Measurements from ENCODE around the gene ARHGEF19. TPM values are rescaled to one million over a fixed set of nuclear protein-coding genes. Genes with fewer than 3 reads are reported as not detected.

ARHGEF19 gene
- total and polyA plus RNA-seq, 2 of the 4 experiments (the other 2 are of a cell fraction), result 4.5 to 16.8 TPM

DNA sequence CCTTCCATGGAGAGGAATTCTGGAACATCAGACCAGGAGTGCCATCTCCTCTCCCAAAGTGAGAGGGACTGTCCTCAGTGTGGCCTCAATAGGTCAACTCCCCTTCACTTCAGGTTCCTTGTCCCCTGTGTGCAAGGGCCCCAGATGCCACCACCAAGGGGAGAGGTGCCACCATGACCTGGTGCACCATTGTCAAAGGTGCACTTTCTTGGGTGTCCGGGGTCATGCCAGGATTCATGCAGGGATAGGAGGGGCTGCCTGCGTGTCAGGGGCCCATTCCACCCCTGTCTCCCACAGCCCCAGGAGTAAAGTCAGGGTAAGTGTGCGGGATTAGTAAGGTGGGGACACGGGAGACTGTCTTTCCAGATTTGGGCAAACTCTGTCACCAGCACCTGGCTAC lies 35.1 kb downstream of the ARHGEF19 start:
- no peaks in the 10 kb centered on the region for H3K27me3 ChIP-seq (ENCODE audit: control insufficient read depth, insufficient read depth, low read length)
- H2BK5ac ChIP-seq (ENCODE audit: low read depth, low read length, poor library complexity, severe bottlenecking), result no peak overlapping the region
- DNase-seq, result no peak
- H4K91ac ChIP-seq (ENCODE audit: insufficient read depth, low read depth, low read length), result peak overlapping the region; percentile 94
- peaks cover 13% of the 10 kb centered on the region for H3K9me1 ChIP-seq (ENCODE audit: insufficient read depth, low read length)
- H3K4me2 ChIP-seq (ENCODE audit: low read depth, low read length), result no peak overlapping the region
- H4K20me1 ChIP-seq (ENCODE audit: insufficient read depth, low read length), result no peaks in the 10 kb centered on the region
- no CpG with 5 or more reads among the region's 4 CpGs for WGBS, 2 experiments (ENCODE audit: extremely low coverage in 2 of 2, insufficient read length in 1 of 2)
- peak overlapping the region; percentile 60; the same call in 1 of the 2 replicates for H3K23ac ChIP-seq (ENCODE audit: low read depth, low read length)
- in situ Hi-C loops (cut with MboI; ENCODE audit: low sequenced_read_pairs) (loop anchor here (25.0 kb wide), 1 partner anchor 390 kb away; no protein-coding TSS in a partner anchor), intact Hi-C loops (cut with micrococcal nuclease) (no loop called here), dilution Hi-C loops (cut with HindIII; ENCODE audit: low sequenced_read_pairs, unreplicated experiment) (no loop called here)
- TF ChIP-seq RCOR1 (IDR thresholded peaks at IDR 0.05; ENCODE audit: insufficient replicate concordance, low read length), result no peak
- TF ChIP-seq USF2 (IDR thresholded peaks at IDR 0.05; ENCODE audit: low read depth, low read length), result no peak
- TF ChIP-seq CHD1 (IDR thresholded peaks at IDR 0.05; ENCODE audit: low read depth, low read length), result no peak
- no peak for TF ChIP-seq CEBPB (IDR thresholded peaks at IDR 0.05; ENCODE audit: low read depth, low read length)
- TF ChIP-seq MAFK (IDR thresholded peaks at IDR 0.05; ENCODE audit: low read depth, low read length), result no peak
- TF ChIP-seq NFE2L2 (IDR thresholded peaks at IDR 0.05; ENCODE audit: low read depth, low read length), result no peak
- TF ChIP-seq FOS (IDR thresholded peaks at IDR 0.05; ENCODE audit: low read depth, low read length), result no peak
- no peak for TF ChIP-seq BHLHE40 (IDR thresholded peaks at IDR 0.05; ENCODE audit: low read depth, low read length)
- TF ChIP-seq, protein P1, sequence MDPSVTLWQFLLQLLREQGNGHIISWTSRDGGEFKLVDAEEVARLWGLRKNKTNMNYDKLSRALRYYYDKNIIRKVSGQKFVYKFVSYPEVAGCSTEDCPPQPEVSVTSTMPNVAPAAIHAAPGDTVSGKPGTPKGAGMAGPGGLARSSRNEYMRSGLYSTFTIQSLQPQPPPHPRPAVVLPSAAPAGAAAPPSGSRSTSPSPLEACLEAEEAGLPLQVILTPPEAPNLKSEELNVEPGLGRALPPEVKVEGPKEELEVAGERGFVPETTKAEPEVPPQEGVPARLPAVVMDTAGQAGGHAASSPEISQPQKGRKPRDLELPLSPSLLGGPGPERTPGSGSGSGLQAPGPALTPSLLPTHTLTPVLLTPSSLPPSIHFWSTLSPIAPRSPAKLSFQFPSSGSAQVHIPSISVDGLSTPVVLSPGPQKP (IDR thresholded peaks at IDR 0.05; ENCODE audit: borderline replicate concordance, low read depth, low read length), result no peak
- no peak for TF ChIP-seq RFX5 (IDR thresholded peaks at IDR 0.05; ENCODE audit: low read depth, low read length)
- TF ChIP-seq, protein P2, sequence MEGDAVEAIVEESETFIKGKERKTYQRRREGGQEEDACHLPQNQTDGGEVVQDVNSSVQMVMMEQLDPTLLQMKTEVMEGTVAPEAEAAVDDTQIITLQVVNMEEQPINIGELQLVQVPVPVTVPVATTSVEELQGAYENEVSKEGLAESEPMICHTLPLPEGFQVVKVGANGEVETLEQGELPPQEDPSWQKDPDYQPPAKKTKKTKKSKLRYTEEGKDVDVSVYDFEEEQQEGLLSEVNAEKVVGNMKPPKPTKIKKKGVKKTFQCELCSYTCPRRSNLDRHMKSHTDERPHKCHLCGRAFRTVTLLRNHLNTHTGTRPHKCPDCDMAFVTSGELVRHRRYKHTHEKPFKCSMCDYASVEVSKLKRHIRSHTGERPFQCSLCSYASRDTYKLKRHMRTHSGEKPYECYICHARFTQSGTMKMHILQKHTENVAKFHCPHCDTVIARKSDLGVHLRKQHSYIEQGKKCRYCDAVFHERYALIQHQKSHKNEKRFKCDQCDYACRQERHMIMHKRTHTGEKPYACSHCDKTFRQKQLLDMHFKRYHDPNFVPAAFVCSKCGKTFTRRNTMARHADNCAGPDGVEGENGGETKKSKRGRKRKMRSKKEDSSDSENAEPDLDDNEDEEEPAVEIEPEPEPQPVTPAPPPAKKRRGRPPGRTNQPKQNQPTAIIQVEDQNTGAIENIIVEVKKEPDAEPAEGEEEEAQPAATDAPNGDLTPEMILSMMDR (conservative IDR thresholded peaks at IDR 0.05; ENCODE audit: low read depth, low read length), result no peak
- no peak for TF ChIP-seq MXI1 (IDR thresholded peaks at IDR 0.05; ENCODE audit: borderline replicate concordance, low read depth, low read length)
- no peak for TF ChIP-seq MAZ (IDR thresholded peaks at IDR 0.05; ENCODE audit: borderline replicate concordance, low read depth, low read length)
- peak overlapping the region; percentile 92 for H2BK20ac ChIP-seq (ENCODE audit: low read depth, low read length)
- H3K4me1 ChIP-seq (ENCODE audit: control insufficient read depth, insufficient read depth, low read length), result peaks cover 54% of the 10 kb centered on the region
- peak overlapping the region; percentile 98 for H2AK5ac ChIP-seq (ENCODE audit: low read depth, low read length)
- peak overlapping the region; percentile 97; the same call in 2 of the 3 replicates for H2BK15ac ChIP-seq (ENCODE audit: low read depth, low read length)
- H3K14ac ChIP-seq (replicated peaks; ENCODE audit: low read depth, low read length), result peak overlapping the region; percentile 90
- peak overlapping the region; percentile 81 to 92; a peak in 2 of 4 replicates for H4K8ac ChIP-seq (ENCODE audit: low read depth in 2 of 2, low read length in 2 of 2)
- BruUV-seq (replicated peaks), result no TSS peak
- peak overlapping the region; percentile 90; the same call in 1 of the 2 replicates for H3K27ac ChIP-seq (ENCODE audit: insufficient read depth, low read length)
- H3K79me1 ChIP-seq (ENCODE audit: low read depth in 1 of 2, low read length in 2 of 2), result peaks cover 3 to 23% of the 10 kb centered on the region in 2 experiments; a peak in 3 of 4 replicates
- H3K9me3 ChIP-seq (ENCODE audit: control insufficient read depth, insufficient read depth, low read length), result no peaks in the 10 kb centered on the region
- no peak for ATAC-seq (ENCODE audit: low read depth)
- peak overlapping the region; percentile 68 for H2AK9ac ChIP-seq (replicated peaks; ENCODE audit: low read depth, low read length, poor library complexity)
- POLR2A ChIA-PET (ENCODE audit: unreplicated experiment), result no interaction called here
- H3K9ac ChIP-seq (ENCODE audit: low read depth, low read length), result no peak overlapping the region
- CTCF ChIA-PET, result no interaction called here
- H2BK120ac ChIP-seq (ENCODE audit: low read depth, low read length), result peak overlapping the region; percentile 86
- no peak overlapping the region for H3K4me3 ChIP-seq (ENCODE audit: insufficient read depth, low read depth, low read length)
- peak overlapping the region; percentile 96; the same call in 1 of the 2 replicates for H3K18ac ChIP-seq (ENCODE audit: low read depth, low read length)
- H4K5ac ChIP-seq (ENCODE audit: low read depth, low read length), result peak overlapping the region; percentile 93; the same call in 1 of the 2 replicates
- H3K56ac ChIP-seq (ENCODE audit: extremely low read depth, insufficient read depth, low read length), result no peak overlapping the region
- no peaks in the 10 kb centered on the region for H3K36me3 ChIP-seq (ENCODE audit: control insufficient read depth, insufficient read depth, low read length)
- H2AFZ ChIP-seq (replicated peaks; ENCODE audit: low read length, poor library complexity), result peak overlapping the region; percentile 15
- H3K4ac ChIP-seq (ENCODE audit: low read depth, low read length), result peak overlapping the region; percentile 99
